ENCODE data around the gene FBXW11.

Gene FBXW11

GRCh38 chr5:171999877-172000276 lies 6.6 kb downstream of the FBXW11 start:
- Histone ChIP-seq H3K9ac (ENCODE audit: low read depth, low read length, poor library complexity, severe bottlenecking) (no peak overlapping the region), H3K4me3 (ENCODE audit: low read length, poor library complexity, severe bottlenecking) (no peak overlapping the region), H3K4me1 (ENCODE audit: insufficient read depth, low read length, poor library complexity, severe bottlenecking) (peaks cover 33% of the 10 kb centered on the region), H4K20me1 (ENCODE audit: insufficient read depth, low read length, poor library complexity, severe bottlenecking) (peaks cover 52% of the 10 kb centered on the region), H3K4me2 (ENCODE audit: low read depth, low read length, poor library complexity, severe bottlenecking) (peak overlapping the region; percentile 72), H3F3A (ENCODE audit: low read depth) (no peaks in the 10 kb centered on the region), H3K27me3 (ENCODE audit: insufficient read depth, low read length, poor library complexity, severe bottlenecking) (no peaks in the 10 kb centered on the region), H3K79me2 (ENCODE audit: insufficient read depth, low read length) (peaks cover 90% of the 10 kb centered on the region), H3K9me2 (replicated peaks; ENCODE audit: low read depth, low read length) (no peaks in the 10 kb centered on the region), H3K36me3 (ENCODE audit: insufficient read depth, low read length) (no peaks in the 10 kb centered on the region), H2AFZ (ENCODE audit: low read length) (no peak overlapping the region), H3K9me3 (ENCODE audit: insufficient read depth, low read depth, low read length) (no peaks in the 10 kb centered on the region)
- no peak for TF ChIP-seq CTCF (conservative IDR thresholded peaks at IDR 0.05; ENCODE audit: low read length)
- TF ChIP-seq EZH2phosphoT487 (IDR thresholded peaks at IDR 0.05; ENCODE audit: borderline replicate concordance), result no peak

GRCh38 chr5:171999100-171999499 lies 7.3 kb downstream of the FBXW11 start:
- Histone ChIP-seq H3K9me2 (replicated peaks; ENCODE audit: low read depth, low read length) (no peaks in the 10 kb centered on the region), H4K20me1 (ENCODE audit: insufficient read depth, low read length, poor library complexity, severe bottlenecking) (peaks cover 48% of the 10 kb centered on the region), H3K79me2 (ENCODE audit: insufficient read depth, low read length) (peaks cover 82% of the 10 kb centered on the region), H3F3A (ENCODE audit: low read depth) (no peaks in the 10 kb centered on the region), H3K4me3 (ENCODE audit: low read length, poor library complexity, severe bottlenecking) (no peak overlapping the region), H3K4me1 (ENCODE audit: insufficient read depth, low read length, poor library complexity, severe bottlenecking) (peaks cover 29% of the 10 kb centered on the region), H3K4me2 (ENCODE audit: low read depth, low read length, poor library complexity, severe bottlenecking) (peak overlapping the region; percentile 16), H2AFZ (ENCODE audit: low read length) (no peak overlapping the region), H3K9me3 (ENCODE audit: insufficient read depth, low read depth, low read length) (no peaks in the 10 kb centered on the region), H3K9ac (ENCODE audit: low read depth, low read length, poor library complexity, severe bottlenecking) (no peak overlapping the region), H3K36me3 (ENCODE audit: insufficient read depth, low read length) (no peaks in the 10 kb centered on the region), H3K27me3 (ENCODE audit: insufficient read depth, low read length, poor library complexity, severe bottlenecking) (no peaks in the 10 kb centered on the region)
- TF ChIP-seq CTCF (conservative IDR thresholded peaks at IDR 0.05; ENCODE audit: low read length) (no peak), EZH2phosphoT487 (IDR thresholded peaks at IDR 0.05; ENCODE audit: borderline replicate concordance) (no peak)

GRCh38 chr5:171997011-171997410 lies 9.4 kb downstream of the FBXW11 start:
- no peak overlapping the region for H3K4me2 ChIP-seq (ENCODE audit: low read depth, low read length, poor library complexity, severe bottlenecking)
- H3K36me3 ChIP-seq (ENCODE audit: insufficient read depth, low read length), result no peaks in the 10 kb centered on the region
- H3K9me3 ChIP-seq (ENCODE audit: insufficient read depth, low read depth, low read length), result no peaks in the 10 kb centered on the region
- no peak for TF ChIP-seq CTCF (conservative IDR thresholded peaks at IDR 0.05; ENCODE audit: low read length)
- no peak for TF ChIP-seq EZH2phosphoT487 (IDR thresholded peaks at IDR 0.05; ENCODE audit: borderline replicate concordance)
- H3K4me3 ChIP-seq (ENCODE audit: low read length, poor library complexity, severe bottlenecking), result no peak overlapping the region
- H3K79me2 ChIP-seq (ENCODE audit: insufficient read depth, low read length), result peaks cover 66% of the 10 kb centered on the region
- H3K4me1 ChIP-seq (ENCODE audit: insufficient read depth, low read length, poor library complexity, severe bottlenecking), result peaks cover 21% of the 10 kb centered on the region
- no peaks in the 10 kb centered on the region for H3K27me3 ChIP-seq (ENCODE audit: insufficient read depth, low read length, poor library complexity, severe bottlenecking)
- H3F3A ChIP-seq (ENCODE audit: low read depth), result no peaks in the 10 kb centered on the region
- H4K20me1 ChIP-seq (ENCODE audit: insufficient read depth, low read length, poor library complexity, severe bottlenecking), result peaks cover 30% of the 10 kb centered on the region
- no peak overlapping the region for H3K9ac ChIP-seq (ENCODE audit: low read depth, low read length, poor library complexity, severe bottlenecking)
- no peaks in the 10 kb centered on the region for H3K9me2 ChIP-seq (replicated peaks; ENCODE audit: low read depth, low read length)
- H2AFZ ChIP-seq (ENCODE audit: low read length), result no peak overlapping the region

Measured in Loucy (cell line).